ENCODE measurements around the gene WDR45B.

Gene WDR45B

DNA sequence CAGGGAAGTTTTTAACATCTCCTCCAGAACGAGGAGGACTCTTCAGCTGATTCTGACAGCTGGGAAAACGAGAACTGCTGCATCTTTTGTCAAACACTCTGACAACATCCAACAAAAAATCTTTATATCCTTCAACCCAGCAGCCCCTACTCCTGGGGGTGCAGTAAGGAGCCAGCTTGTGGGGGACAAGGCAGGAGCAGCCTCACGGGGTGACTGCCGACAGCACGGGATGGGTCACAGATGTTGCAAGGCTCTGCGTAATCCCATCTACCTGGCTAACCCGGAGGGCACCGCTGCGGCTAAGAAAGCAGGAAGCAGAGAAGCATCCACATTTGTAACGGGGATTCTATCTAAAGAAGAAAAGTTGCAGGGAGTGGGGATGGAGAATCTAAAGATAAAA lies 28.6 kb downstream of the WDR45B start:
- DNase-seq, result no peak

DNA sequence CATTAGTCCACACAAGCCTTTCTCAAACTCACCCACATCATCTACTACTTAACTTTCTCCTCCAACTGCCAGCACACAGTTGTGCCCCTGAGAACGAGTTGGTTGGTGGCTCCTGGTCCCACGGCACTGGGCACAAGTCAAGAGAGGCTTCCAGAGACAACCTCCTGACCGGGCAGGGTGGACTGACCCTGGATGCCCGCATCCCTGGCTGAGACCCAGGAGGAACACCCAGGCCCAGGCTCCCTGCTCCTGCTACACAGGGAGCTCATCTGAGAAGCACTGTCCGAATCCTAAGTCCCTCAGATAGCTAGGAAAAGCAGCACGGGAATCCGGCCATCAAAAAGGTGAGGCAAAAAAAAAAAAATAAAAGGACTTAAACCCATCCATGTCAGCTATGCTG lies 29.0 kb downstream of the WDR45B start:
- DNase-seq, result no peak

- DNase-seq, result no peak
Measured at GRCh38 chr17:82616021-82616711, 32.1 kb downstream of the WDR45B start.

- no peak for DNase-seq
Measured at GRCh38 chr17:82615084-82616020, 32.9 kb downstream of the WDR45B start.

- DNase-seq, result no peak
Measured at GRCh38 chr17:82614095-82614631, 34.1 kb downstream of the WDR45B start.

DNA sequence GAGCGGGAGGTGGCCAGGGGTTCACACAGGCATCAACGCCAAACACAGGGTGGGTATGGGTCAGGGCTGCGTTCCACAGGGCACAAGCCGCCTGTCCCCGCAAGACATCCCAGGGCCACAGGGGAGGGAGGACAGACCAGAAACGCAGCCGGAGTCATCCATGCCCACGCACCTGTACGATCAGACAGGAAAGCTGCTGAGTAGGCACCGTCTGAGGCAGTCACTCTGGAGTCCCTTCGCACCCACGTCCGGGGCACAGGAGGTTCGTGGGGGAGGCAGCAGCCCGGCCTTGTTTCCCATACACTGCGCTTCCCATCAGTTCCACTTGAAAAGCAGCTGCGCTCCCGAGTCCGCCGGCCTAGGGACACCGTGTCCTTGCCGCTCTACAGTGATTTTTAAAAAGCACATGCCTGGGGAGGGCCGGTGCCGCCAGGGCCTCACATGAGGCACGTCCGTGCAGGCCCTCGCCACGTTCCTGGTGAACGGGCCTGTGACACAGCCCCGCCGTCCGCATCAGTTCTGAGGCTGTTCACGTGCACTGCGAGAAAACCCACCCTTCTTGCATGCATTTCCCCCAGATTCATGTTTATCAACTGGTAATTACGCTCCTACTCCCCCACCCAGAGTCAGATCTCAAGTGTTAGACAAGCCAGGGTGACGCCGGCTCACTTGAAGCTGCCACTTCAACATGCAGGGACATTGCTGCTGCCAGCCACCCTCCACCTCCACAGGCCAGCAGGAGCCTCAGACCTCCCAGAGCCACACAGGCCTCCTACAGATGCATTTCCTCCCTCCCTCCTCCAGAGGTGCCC lies 34.8 kb downstream of the WDR45B start:
- peak; percentile 66 for DNase-seq

GRCh38 chr17:82611140-82612058 lies 36.8 kb downstream of the WDR45B start:
- peak; percentile 17 for DNase-seq

GRCh38 chr17:82609655-82610054 lies 38.6 kb downstream of the WDR45B start:
- no peak for DNase-seq

GRCh38 chr17:82608816-82609215 lies 39.4 kb downstream of the WDR45B start:
- DNase-seq, result no peak

GRCh38 chr17:82605939-82606600 lies 42.2 kb downstream of the WDR45B start:
- no peak for DNase-seq

- DNase-seq, result no peak
Measured at GRCh38 chr17:82604532-82604931, 43.7 kb downstream of the WDR45B start.

DNA sequence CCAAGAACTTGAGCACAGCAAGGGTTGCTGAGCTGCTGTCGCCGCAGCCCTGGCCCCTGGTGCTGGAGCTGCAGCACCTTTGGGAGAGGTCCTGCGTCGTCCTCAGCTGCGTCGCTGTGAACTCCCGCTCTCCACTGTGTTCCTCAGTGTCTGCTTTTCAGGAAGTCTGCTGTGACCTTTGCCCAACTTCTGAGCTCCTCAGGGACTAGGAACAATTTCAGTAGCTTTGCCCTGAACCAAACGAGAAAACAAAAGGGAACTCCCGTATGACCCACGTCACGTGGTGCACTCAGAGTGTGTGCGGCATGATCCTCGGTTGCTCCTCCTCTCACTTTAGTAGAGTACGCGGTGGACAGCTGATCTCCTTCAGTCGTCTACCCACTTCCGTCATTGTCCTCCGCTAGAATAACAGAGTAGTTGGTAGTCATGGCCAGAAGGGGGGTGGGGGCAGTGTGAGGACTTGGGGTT lies 44.2 kb downstream of the WDR45B start:
- DNase-seq, result no peak

- DNase-seq, result no peak
Measured at GRCh38 chr17:82602986-82603710, 45.1 kb downstream of the WDR45B start.

DNA sequence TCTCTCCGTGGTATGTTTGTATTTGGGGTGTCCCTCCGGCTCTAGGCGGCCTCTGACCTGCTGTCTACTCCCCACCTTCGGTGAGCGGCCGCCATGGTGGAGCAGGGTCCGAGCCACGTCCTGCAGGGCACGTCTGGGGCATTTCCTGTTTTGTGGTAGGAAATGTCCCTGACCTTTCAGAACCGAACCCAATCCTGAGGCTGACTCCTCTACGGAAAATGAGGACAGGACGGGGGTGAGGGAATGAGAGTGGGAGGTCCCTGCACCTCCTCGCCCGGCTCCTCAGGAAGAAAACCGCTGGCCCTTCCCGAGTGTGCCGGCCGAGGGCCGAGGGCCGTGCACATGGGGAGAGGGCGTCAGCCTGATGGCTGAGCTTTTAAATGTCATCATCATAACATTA lies 45.8 kb downstream of the WDR45B start:
- no peak for DNase-seq

DNA sequence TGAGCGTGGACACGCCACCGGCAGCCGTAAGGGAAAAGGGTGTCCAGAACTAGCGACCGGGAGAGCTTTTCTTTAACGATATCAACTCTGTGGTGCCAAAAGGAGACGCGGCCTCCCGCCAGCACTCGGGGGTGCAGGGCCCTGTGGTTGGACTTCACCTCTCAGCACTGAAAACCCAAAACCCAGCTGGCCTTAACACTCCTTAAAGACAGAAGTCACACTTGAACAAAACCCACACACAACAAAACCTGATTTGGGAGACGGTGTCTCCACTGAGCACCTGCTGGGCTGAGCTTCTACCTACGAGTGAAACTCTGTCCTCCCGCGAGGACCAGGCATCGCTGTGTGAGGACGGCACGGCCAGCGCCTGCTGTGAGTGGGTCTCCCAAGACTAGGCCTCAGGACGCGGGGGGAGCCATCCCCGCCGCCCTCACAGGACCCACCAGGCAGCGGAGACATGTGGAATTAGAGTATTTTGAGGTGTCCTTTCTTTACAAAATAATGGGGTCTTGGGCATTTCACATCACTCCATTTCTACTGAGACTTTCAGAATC lies 46.7 kb downstream of the WDR45B start:
- no peak for DNase-seq

GRCh38 chr17:82600731-82601446 lies 47.4 kb downstream of the WDR45B start:
- no peak for DNase-seq

GRCh38 chr17:82599674-82600661 lies 48.3 kb downstream of the WDR45B start:
- no peak for DNase-seq
